ENCODE measurements around the gene SORCS2.

DNA sequence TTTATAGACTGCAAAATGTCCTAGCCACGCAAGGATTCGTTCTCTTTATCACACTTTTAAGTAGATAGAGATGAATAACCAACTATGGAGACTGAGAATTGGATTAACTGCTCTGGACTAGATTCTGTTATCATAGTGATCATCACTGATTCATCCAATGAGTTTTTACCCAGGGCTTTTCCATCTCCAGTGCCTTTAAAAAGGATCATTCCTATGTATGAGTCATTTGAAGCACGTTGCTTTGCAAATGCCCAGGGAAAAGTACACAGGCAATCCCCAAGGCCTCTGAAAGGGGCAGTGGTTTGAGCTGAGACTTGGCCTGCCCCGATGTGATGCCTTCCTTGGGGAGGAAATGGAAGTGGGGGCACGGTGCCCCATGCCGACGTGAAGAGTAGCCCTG is 365.1 kb downstream of the SORCS2 start:
- TF ChIP-seq POLR2A (IDR thresholded peaks at IDR 0.05): no peak
- TF ChIP-seq, protein P1, sequence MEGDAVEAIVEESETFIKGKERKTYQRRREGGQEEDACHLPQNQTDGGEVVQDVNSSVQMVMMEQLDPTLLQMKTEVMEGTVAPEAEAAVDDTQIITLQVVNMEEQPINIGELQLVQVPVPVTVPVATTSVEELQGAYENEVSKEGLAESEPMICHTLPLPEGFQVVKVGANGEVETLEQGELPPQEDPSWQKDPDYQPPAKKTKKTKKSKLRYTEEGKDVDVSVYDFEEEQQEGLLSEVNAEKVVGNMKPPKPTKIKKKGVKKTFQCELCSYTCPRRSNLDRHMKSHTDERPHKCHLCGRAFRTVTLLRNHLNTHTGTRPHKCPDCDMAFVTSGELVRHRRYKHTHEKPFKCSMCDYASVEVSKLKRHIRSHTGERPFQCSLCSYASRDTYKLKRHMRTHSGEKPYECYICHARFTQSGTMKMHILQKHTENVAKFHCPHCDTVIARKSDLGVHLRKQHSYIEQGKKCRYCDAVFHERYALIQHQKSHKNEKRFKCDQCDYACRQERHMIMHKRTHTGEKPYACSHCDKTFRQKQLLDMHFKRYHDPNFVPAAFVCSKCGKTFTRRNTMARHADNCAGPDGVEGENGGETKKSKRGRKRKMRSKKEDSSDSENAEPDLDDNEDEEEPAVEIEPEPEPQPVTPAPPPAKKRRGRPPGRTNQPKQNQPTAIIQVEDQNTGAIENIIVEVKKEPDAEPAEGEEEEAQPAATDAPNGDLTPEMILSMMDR (IDR thresholded peaks at IDR 0.05 in 4 of 5, conservative IDR thresholded peaks at IDR 0.05 in 1 of 5): no peak

All from gastrocnemius medialis (tissue), 4 donors.